HepG2 (cell line): ENCODE results near the gene ZNFX1. TPM values are rescaled to one million over a fixed set of nuclear protein-coding genes. Genes with fewer than 3 reads are reported as not detected.

Source experiments
- AGO1 ChIP-seq: fragments of 200-400 bp; formaldehyde crosslinking; IDR thresholded peaks from 2 replicates; pipeline ENCODE4 v1.6.1; 2017; ENCODE audit warnings: mild to moderate bottlenecking, low read depth, low read length, moderate library complexity; ENCODE audit not compliant: poor library complexity, severe bottlenecking
- ASH2L ChIP-seq: fragments of 300-600, 200-600 bp; sonication (generic); IDR thresholded peaks from 2 replicates; pipeline ENCODE4 v1.7.0; 2017; ENCODE audit warnings: low read depth, mild to moderate bottlenecking, moderate library complexity, mixed read lengths, low read length; ENCODE audit not compliant: insufficient read length
- ATF7-NPFF ChIP-seq: sonication (generic); formaldehyde crosslinking; IDR thresholded peaks from 2 replicates; pipeline ENCODE4 v1.8.1; 2023; ENCODE audit warnings: mild to moderate bottlenecking, low read depth, missing genetic modification reagents, moderate library complexity
- BCLAF1 ChIP-seq: fragments of 450-650 bp; IDR thresholded peaks from 2 replicates; pipeline ENCODE4 v1.6.1; 2017; ENCODE audit warnings: mild to moderate bottlenecking
- HCFC1 ChIP-seq: fragments of 150-350 bp; IDR thresholded peaks from 2 replicates; pipeline ENCODE4 v1.6.1; 2014; ENCODE audit warnings: low read depth, low read length
- HMGA1 ChIP-seq: sonication (generic); formaldehyde crosslinking; conservative IDR thresholded peaks from 2 replicates; pipeline ENCODE4 v1.4.0; 2020; ENCODE audit warnings: missing genetic modification reagents
- IRF2 ChIP-seq: IDR thresholded peaks from 2 replicates; pipeline ENCODE4 v1.6.1; 2018; ENCODE audit warnings: missing genetic modification reagents, missing compliant biosample characterization
- KLF11 ChIP-seq: IDR thresholded peaks from 2 replicates; pipeline ENCODE4 v1.6.1; 2016; ENCODE audit warnings: missing compliant biosample characterization
- MIER3 ChIP-seq: IDR thresholded peaks from 2 replicates; pipeline ENCODE4 v1.6.1; 2016; ENCODE audit warnings: missing compliant biosample characterization, borderline replicate concordance
- POLR2AphosphoS2 ChIP-seq: IDR thresholded peaks from 2 replicates; pipeline ENCODE4 v1.6.1; 2011; ENCODE audit warnings: low read depth, low read length, improper control_type of control experiment
- RFX1 ChIP-seq: fragments of 450-650 bp; IDR thresholded peaks from 2 replicates; pipeline ENCODE4 v1.6.1; 2017
- RFXANK ChIP-seq: IDR thresholded peaks from 2 replicates; pipeline ENCODE4 v1.6.1; 2016
- SALL2 ChIP-seq: sonication (generic); formaldehyde crosslinking; IDR thresholded peaks from 2 replicates; pipeline ENCODE4 v1.8.1; 2023; ENCODE audit warnings: mild to moderate bottlenecking, missing genetic modification reagents, inconsistent platforms
- ZFP91 ChIP-seq: sonication (generic); formaldehyde crosslinking; IDR thresholded peaks from 2 replicates; pipeline ENCODE4 v1.9.0; 2022; ENCODE audit warnings: missing genetic modification reagents, mild to moderate bottlenecking, borderline replicate concordance
- ZNF205 ChIP-seq: IDR thresholded peaks from 2 replicates; pipeline ENCODE4 v1.6.1; 2018; ENCODE audit warnings: missing biosample characterization, missing genetic modification reagents
- ZNF329 ChIP-seq: sonication (generic); formaldehyde crosslinking; IDR thresholded peaks from 2 replicates; pipeline ENCODE4 v1.9.0; 2021; ENCODE audit warnings: low read depth, mild to moderate bottlenecking, missing genetic modification reagents
- ZNF616 ChIP-seq: sonication (generic); formaldehyde crosslinking; IDR thresholded peaks from 2 replicates; pipeline ENCODE4 v1.5.0; 2020; ENCODE audit warnings: low read depth, mild to moderate bottlenecking, missing genetic modification reagents
- ZNF781 ChIP-seq: sonication (generic); formaldehyde crosslinking; IDR thresholded peaks from 2 replicates; pipeline ENCODE4 v1.5.1; 2020; ENCODE audit warnings: borderline replicate concordance, mild to moderate bottlenecking, missing genetic modification reagents; ENCODE audit errors: not compliant biosample characterization
- polyA plus RNA-seq, 8 experiments: library from polyadenylated mRNA; depleted of rRNA in 3 of 8; stranded (reverse) in 7 of 8; unstranded in 1 of 8; fragments of >200 nt; fragmentation: Illumina TruSeq in 4 of 8; extraction: Trizol in 4 of 8; gene quantifications; 2 replicates each; pipeline versions ENCODE4 v1.2.1 to v1.2.3, GENCODE V29; 2011 to 2016; ENCODE audit warnings: low read depth in 4 of 8, missing spikeins in 1 of 8, mixed read lengths in 1 of 8; ENCODE audit not compliant: insufficient read depth in 1 of 8
- total RNA-seq, 5 experiments: library from RNA; depleted of rRNA; stranded (reverse); fragments of >200 nt; fragmentation: Illumina TruSeq; extraction: Trizol; gene quantifications; 2 replicates each; pipeline ENCODE4 v1.2.3, GENCODE V29; 2016; ENCODE audit warnings: low read depth in 1 of 5
- TF ChIP-seq, protein P1 (sequence below): sonication (generic); formaldehyde crosslinking; IDR thresholded peaks from 2 replicates; pipeline ENCODE4 v1.4.0; 2020; ENCODE audit warnings: missing genetic modification reagents
- TF ChIP-seq, protein P2 (sequence below): sonication (generic); formaldehyde crosslinking; conservative IDR thresholded peaks from 2 replicates; pipeline ENCODE4 v1.4.0; 2020; ENCODE audit warnings: missing genetic modification reagents

The ZNFX1 gene
- total and polyA plus RNA-seq, 2 of the 13 experiments (the other 11 are each of a cell fraction or from before 2014, with no cell fraction given): 2.9 to 11.1 TPM

DNA sequence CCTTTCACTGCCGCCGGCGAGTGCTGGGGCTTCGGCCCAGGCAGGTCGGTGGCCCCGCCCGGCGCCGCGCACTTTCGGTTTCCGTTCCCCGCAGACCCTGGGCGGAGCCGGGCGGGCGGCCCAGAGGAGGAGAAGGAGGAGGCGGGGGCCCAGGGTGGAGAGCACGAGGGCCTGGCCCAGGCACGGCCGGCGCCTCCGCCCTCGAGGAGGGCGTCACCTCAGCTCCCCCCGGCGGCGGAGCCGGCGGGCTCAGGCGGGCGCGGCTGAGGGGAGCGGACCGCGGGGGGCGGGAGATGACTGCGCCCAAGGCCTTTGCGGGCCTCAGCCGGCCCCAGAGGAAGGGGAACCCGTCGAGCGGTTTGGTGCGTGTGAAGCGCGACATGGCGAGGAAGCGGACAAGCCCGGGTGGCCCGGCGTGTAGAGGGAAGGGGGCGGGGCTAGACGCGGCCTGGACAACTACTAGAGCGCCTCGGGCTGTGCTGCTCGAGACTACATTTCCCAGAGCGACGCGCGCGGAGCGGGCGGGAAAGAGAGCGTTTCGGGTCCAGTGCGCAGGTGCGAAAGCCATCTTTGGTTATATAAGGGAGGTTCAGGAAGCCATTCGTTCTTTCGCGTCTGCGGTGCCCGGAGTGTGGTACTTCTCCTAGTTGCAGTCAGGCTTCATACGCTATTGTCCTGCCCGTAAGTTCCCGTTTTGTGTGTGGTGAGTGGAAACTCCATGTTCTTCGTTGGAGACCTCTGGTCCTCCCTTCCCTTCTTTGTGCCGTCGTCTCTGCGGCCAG is at the start of gene ZNFX1 (continued):
- TF ChIP-seq, protein P1, sequence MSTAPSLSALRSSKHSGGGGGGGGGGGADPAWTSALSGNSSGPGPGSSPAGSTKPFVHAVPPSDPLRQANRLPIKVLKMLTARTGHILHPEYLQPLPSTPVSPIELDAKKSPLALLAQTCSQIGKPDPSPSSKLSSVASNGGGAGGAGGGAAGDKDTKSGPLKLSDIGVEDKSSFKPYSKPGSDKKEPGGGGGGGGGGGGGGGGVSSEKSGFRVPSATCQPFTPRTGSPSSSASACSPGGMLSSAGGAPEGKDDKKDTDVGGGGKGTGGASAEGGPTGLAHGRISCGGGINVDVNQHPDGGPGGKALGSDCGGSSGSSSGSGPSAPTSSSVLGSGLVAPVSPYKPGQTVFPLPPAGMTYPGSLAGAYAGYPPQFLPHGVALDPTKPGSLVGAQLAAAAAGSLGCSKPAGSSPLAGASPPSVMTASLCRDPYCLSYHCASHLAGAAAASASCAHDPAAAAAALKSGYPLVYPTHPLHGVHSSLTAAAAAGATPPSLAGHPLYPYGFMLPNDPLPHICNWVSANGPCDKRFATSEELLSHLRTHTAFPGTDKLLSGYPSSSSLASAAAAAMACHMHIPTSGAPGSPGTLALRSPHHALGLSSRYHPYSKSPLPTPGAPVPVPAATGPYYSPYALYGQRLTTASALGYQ (CRISPR knock-in tag): peak; percentile 89
- TF ChIP-seq POLR2AphosphoS2 (peak; percentile 99), HMGA1 (CRISPR knock-in tag) (no peak), ZNF616 (CRISPR knock-in tag) (peak; percentile 89), ATF7-NPFF (CRISPR knock-in tag) (peak; percentile 96; the same call in 1 of the 2 replicates), IRF2 (CRISPR knock-in tag) (peak; percentile 100), AGO1 (peak; percentile 61), RFX1 (no peak), HCFC1 (peak; percentile 96), BCLAF1 (no peak), MIER3 (CRISPR knock-in tag) (peak; percentile 93; the same call in 1 of the 2 replicates), KLF11 (CRISPR knock-in tag) (peak; percentile 99), ASH2L (peak; percentile 98), SALL2 (CRISPR knock-in tag) (peak; percentile 98), ZNF205 (CRISPR knock-in tag) (peak; percentile 88), ZNF781 (CRISPR knock-in tag) (peak; percentile 88), ZNF329 (CRISPR knock-in tag) (peak; percentile 91), RFXANK (peak; percentile 87; the same call in 1 of the 2 replicates), ZFP91 (CRISPR knock-in tag) (peak; percentile 92)
- TF ChIP-seq, protein P2, sequence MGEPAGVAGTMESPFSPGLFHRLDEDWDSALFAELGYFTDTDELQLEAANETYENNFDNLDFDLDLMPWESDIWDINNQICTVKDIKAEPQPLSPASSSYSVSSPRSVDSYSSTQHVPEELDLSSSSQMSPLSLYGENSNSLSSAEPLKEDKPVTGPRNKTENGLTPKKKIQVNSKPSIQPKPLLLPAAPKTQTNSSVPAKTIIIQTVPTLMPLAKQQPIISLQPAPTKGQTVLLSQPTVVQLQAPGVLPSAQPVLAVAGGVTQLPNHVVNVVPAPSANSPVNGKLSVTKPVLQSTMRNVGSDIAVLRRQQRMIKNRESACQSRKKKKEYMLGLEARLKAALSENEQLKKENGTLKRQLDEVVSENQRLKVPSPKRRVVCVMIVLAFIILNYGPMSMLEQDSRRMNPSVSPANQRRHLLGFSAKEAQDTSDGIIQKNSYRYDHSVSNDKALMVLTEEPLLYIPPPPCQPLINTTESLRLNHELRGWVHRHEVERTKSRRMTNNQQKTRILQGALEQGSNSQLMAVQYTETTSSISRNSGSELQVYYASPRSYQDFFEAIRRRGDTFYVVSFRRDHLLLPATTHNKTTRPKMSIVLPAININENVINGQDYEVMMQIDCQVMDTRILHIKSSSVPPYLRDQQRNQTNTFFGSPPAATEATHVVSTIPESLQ (CRISPR knock-in tag): peak; percentile 68; the same call in 1 of the 2 replicates
